AG04449 (cell line): Measurements from ENCODE around the gene OTX2.

Experiments used
- CTCF ChIA-PET: fragments of 350-600 bp; formaldehyde crosslinking; extraction: SDS; loops from one replicate; lab custom pipeline; 2021; ENCODE audit warnings: antibody characterized with exemption; lab: Yijun Ruan, JAX
- POLR2A ChIA-PET: fragments of 400-600, 350-600 bp; formaldehyde crosslinking; extraction: SDS; loops from one replicate; lab custom pipeline; 2020; ENCODE audit warnings: antibody characterized with exemption, inconsistent platforms; lab: Yijun Ruan, JAX
- DNase-seq: peaks from one replicate; pipeline ENCODE4 v3.0.0-alpha.2; 2010; ENCODE audit warnings: low read depth, low spot score
- H3K4me3 ChIP-seq: 2 replicates; pipeline ENCODE4 v1.5.1; 2011; ENCODE audit warnings: low read depth, mild to moderate bottlenecking, control low read depth, low read length
- TF ChIP-seq, protein P1 (sequence below): IDR thresholded peaks from one replicate; pipeline ENCODE4 v1.5.1; 2011; ENCODE audit warnings: mild to moderate bottlenecking, moderate library complexity, low read length, control low read depth, inconsistent platforms; ENCODE audit not compliant: insufficient read depth; ENCODE audit errors: missing control alignments

Gene OTX2

DNA sequence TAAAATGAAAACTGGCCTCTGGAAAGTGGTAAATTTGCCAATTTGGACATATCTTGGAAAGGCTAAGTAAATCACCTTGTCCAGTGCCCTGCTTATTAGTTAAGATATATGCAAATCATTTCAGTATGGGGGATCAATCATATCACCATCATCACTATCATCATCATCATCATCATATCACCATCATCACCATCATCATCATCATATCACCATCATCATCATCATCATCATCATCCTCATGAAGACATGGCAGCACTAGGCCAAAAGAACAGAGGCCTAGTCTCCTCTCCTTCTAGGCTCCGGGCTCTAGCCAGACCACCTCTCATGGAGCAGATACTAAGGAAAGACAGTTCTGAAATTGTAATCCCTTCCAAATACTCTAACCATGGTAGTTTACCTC is 20.3 kb downstream of the OTX2 start:
- no peak overlapping the region for H3K4me3 ChIP-seq
- TF ChIP-seq, protein P1, sequence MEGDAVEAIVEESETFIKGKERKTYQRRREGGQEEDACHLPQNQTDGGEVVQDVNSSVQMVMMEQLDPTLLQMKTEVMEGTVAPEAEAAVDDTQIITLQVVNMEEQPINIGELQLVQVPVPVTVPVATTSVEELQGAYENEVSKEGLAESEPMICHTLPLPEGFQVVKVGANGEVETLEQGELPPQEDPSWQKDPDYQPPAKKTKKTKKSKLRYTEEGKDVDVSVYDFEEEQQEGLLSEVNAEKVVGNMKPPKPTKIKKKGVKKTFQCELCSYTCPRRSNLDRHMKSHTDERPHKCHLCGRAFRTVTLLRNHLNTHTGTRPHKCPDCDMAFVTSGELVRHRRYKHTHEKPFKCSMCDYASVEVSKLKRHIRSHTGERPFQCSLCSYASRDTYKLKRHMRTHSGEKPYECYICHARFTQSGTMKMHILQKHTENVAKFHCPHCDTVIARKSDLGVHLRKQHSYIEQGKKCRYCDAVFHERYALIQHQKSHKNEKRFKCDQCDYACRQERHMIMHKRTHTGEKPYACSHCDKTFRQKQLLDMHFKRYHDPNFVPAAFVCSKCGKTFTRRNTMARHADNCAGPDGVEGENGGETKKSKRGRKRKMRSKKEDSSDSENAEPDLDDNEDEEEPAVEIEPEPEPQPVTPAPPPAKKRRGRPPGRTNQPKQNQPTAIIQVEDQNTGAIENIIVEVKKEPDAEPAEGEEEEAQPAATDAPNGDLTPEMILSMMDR, result no peak
- ChIA-PET CTCF (no interaction called here), POLR2A (no interaction called here)
- DNase-seq, result no peak

DNA sequence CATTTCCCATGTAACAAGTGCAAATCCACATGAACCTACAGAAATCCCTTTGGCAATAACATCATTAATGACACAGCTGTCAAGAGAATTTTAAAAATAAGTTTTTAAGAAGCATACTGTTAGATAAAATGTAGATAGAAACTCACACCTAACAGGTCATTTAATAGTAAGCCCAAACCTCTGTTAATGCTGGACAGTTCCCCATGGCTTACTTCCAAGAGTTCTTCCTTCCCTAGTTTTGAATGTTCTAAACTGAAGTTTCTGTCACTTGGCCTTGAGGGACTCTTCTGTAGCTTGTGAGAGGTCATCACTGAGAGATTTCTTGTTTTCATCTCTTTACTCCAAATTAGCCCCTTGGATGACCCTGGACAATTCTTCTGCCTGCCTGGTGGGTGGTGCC is 22.7 kb downstream of the OTX2 start:
- CTCF ChIA-PET, result interaction anchor here (0.7 kb wide), 1 partner anchor 127 kb away, joined by 3 read pairs; no protein-coding TSS in a partner anchor

DNA sequence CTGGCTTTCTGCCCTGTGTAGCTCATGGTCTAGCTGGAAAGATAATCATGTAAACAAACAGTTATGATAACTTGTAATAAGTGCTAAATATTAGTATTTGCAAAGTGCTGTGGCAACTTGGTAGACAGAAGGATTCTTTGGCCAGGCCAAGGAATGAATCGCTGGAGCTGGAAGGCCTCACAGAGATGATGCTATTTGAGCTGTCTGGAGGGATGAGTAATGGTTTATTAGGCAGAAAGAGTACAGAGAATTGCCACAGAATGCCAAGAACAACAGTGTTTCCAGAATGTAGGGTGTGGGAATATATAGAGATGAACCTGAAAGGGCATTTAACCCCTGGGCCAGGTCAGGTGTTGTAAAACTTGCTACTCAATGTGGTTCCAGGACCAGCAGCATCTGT is 27.6 kb downstream of the OTX2 start:
- ChIA-PET CTCF (no interaction called here), POLR2A (no interaction called here)
- TF ChIP-seq, protein P1, result no peak
- no peak overlapping the region for H3K4me3 ChIP-seq
- DNase-seq, result no peak

More for the DNA sequence above, 22.7 kb downstream of the OTX2 start:
- no peak for DNase-seq
- POLR2A ChIA-PET, result no interaction called here
- TF ChIP-seq, protein P1, result no peak
- no peak overlapping the region for H3K4me3 ChIP-seq

GRCh38 chr14:56774503-56774902 is 35.8 kb downstream of the OTX2 start:
- TF ChIP-seq, protein P1, result no peak
- ChIA-PET POLR2A (no interaction called here), CTCF (no interaction called here)
- DNase-seq, result no peak
- no peak overlapping the region for H3K4me3 ChIP-seq

GRCh38 chr14:56770512-56770911 is 39.8 kb downstream of the OTX2 start:
- no peak for DNase-seq
- TF ChIP-seq, protein P1, result no peak
- ChIA-PET CTCF (no interaction called here), POLR2A (no interaction called here)
- H3K4me3 ChIP-seq, result no peak overlapping the region

DNA sequence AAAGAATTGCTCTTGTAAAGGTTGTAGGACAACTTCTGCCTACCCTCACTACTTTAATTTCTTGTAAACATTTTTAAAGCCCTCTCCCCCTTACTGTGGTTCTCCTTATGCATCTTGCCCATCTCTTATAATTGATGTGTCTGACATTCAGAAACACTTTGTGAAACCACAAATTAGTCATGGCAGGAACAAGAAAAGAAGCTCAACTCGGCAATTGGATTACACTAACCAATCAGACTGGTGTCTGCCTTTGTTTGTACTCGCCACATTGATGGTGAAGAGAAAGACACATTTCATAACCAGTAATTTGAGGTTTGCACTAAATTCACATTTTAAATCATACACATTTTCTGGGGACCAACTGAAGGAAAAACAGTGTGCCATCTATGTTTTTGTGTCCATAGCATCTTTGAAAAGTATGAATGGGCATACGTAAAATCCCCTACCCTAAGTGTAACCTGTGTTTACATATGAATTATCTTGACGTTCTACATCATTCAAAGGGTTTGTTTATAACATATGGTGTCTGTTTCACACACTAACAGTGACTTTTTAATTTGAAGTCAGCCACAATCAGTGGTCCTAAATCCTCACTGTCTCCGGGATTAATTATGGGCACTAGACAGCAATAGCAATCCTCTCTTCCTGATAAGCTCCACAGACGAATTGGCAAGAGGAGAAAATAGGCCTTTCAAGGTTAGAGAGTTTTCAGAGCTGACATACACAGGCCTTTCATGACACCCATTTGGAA is 49.9 kb downstream of the OTX2 start:
- CTCF ChIA-PET, result no interaction called here
- no peak for DNase-seq
- POLR2A ChIA-PET, result no interaction called here
- no peak overlapping the region for H3K4me3 ChIP-seq
- TF ChIP-seq, protein P1, result no peak
